Measurements from ENCODE around the gene PPFIA2. TPM values are rescaled to one million over a fixed set of nuclear protein-coding genes. Genes with fewer than 3 reads are reported as not detected.

The PPFIA2 gene
- total RNA-seq (2021; fragmentation: NEBNext Ultra II Directional; extraction: Animal tissue kit (Norgen Biotek cat#: 25700)) = not detected
- long read RNA-seq = 0 reads

DNA sequence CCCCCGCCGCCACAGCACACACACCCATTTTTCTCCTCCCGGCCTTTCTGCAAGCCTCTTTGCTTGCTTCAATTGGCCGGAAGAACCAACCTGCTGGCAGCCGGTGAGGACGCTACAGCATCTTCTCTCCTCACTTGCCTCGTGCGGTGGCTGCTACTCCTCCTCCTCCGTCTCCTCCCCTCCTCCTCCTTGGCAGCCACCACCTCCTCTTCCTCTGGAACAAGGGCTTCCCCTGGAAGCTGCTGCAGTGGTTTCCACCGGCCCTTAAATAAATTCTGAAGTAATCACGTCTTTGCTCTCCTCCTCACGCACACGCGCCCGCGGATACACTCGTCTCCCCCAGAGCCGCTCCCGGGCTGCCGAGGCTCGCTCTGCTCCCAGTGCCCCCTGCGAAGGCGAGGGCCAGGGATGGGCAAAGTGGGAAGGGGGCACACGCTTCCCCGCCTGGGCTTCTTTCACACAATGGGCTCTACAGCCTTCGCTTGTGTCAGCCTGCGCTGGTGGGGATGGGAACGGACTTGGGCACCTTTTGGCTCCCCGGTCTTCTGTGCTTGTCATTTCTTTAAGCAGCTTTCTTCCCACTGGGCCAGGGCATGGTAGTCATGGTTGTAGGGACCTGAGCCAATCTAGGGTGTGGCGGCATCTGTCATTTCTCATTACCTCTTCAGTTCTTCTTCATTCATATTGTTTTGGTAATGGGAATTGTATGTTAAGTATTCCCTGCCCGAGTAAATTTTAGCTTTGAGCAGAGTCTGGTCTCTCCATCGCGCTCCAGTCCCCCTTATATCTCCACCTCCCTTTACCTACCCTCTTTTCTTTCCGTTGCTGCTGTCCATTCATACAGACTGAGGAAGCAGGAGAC lies at the start of gene PPFIA2:
PPFIA2 (minus strand) TSS at position 161 of the 862 bp plus-strand sequence.
- peaks cover 4% of the 10 kb centered on the region for H3K27me3 Mint-ChIP-seq (ENCODE audit: insufficient read depth)
- no peaks in the 10 kb centered on the region for H3K36me3 Mint-ChIP-seq (ENCODE audit: low read depth)
- H3K9me3 Mint-ChIP-seq = peaks cover 7% of the 10 kb centered on the region
- no peak within 1 kb of the TSS for H3K27ac Mint-ChIP-seq
- peak within 1 kb of the TSS; percentile 75 for H3K4me3 Mint-ChIP-seq
- no peaks in the 10 kb centered on the region for H3K4me1 Mint-ChIP-seq (ENCODE audit: low read depth)
- DNase-seq = no peak
- TF ChIP-seq, protein P1, sequence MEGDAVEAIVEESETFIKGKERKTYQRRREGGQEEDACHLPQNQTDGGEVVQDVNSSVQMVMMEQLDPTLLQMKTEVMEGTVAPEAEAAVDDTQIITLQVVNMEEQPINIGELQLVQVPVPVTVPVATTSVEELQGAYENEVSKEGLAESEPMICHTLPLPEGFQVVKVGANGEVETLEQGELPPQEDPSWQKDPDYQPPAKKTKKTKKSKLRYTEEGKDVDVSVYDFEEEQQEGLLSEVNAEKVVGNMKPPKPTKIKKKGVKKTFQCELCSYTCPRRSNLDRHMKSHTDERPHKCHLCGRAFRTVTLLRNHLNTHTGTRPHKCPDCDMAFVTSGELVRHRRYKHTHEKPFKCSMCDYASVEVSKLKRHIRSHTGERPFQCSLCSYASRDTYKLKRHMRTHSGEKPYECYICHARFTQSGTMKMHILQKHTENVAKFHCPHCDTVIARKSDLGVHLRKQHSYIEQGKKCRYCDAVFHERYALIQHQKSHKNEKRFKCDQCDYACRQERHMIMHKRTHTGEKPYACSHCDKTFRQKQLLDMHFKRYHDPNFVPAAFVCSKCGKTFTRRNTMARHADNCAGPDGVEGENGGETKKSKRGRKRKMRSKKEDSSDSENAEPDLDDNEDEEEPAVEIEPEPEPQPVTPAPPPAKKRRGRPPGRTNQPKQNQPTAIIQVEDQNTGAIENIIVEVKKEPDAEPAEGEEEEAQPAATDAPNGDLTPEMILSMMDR (IDR thresholded peaks at IDR 0.05) = no peak

DNA sequence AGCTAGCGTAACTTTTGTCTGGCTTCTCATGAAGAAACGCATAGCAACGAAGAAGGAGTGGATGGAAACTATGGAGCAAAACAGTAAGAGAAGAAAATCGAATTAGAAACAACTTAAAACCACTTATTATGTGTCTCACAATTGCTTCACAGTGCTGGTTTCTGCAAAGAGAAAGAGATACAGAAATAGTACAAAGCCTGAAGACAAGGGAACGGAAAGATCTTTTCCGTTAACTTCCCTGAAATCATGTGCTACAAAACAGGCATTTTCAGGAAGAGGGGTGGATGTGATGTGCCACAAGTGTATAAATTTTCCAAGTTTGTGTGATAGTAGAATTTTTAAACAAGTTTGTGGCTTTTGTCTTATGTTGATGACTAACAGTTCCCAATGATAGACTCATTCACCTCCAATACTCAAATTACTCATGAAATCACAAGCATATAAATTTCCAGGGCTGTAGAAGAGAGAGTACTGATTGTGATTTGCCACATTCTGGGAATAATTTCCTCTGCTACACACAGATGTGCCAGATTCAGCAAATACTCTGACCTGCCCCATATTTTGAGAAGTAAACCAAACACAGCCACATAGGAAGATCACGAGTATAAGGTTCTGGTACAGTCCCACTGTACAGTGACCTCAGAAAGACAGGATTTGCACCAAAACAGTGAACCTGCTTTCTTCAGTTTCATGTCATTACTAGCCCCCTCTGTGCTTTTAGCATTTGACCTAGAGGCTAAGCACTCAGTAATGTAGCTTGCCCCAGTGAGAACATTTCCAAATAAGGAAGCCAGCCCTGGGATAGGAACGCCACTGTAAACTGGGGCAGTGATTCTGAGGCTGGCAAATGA lies 41.4 kb upstream of the PPFIA2 start:
- Mint-ChIP-seq H3K27ac (no peak overlapping the region), H3K9me3 (peaks cover 20% of the 10 kb centered on the region), H3K36me3 (ENCODE audit: low read depth) (no peaks in the 10 kb centered on the region), H3K4me3 (no peak overlapping the region), H3K4me1 (ENCODE audit: low read depth) (no peaks in the 10 kb centered on the region), H3K27me3 (ENCODE audit: insufficient read depth) (no peaks in the 10 kb centered on the region)
- TF ChIP-seq, protein P1 (IDR thresholded peaks at IDR 0.05) = no peak
- DNase-seq = no peak

DNA sequence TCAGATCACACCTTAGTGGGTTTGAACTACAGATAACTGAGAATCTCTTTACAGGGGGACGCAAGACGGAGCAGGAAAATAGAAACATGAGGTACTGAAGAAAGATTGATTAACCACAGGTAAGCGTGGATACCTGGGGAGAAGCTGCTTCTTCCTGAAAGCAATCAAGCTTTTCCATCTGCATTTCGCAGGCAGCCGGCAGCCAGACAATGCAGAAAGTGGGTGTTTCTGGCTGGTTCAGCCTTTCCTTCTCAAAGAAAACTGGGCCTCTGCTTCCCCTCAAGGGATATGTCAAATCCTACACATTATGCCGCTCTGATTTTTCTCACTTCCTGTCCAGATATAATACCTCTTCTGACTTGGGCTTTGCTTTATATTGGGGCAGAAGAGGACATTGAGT lies 39.1 kb upstream of the PPFIA2 start:
- no peaks in the 10 kb centered on the region for H3K36me3 Mint-ChIP-seq (ENCODE audit: low read depth)
- TF ChIP-seq, protein P1 (IDR thresholded peaks at IDR 0.05) = no peak

DNA sequence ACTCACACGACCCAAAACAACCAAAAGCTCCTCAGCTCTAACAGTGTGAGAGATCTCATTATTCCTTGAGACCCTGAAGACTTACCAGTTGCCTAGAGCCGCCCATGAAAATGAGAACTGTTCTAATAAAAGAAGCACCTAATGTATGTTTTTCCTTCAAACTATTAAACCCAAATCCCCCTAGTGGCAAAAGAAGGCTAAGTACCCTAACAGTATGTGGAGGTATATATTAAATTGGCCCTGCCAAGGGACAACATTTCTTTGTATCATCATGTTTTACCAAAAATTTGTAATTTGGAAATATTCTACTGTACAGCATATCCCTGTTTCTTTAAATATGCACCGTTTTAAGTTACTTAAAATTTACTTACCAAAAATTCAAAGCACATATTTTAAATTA lies 38.0 kb upstream of the PPFIA2 start:
- H3K9me3 Mint-ChIP-seq = peaks cover 19% of the 10 kb centered on the region; the same call in 1 of the 2 replicates
- no peaks in the 10 kb centered on the region for H3K36me3 Mint-ChIP-seq (ENCODE audit: low read depth)
- no peak overlapping the region for H3K27ac Mint-ChIP-seq
- no peaks in the 10 kb centered on the region for H3K27me3 Mint-ChIP-seq (ENCODE audit: insufficient read depth)
- H3K4me1 Mint-ChIP-seq (ENCODE audit: low read depth) = no peaks in the 10 kb centered on the region
- TF ChIP-seq, protein P1 (IDR thresholded peaks at IDR 0.05) = peak; percentile 58
- H3K4me3 Mint-ChIP-seq = no peak overlapping the region
- no peak for DNase-seq

More for the DNA sequence above, 39.1 kb upstream of the PPFIA2 start:
- H3K9me3 Mint-ChIP-seq = peaks cover 23% of the 10 kb centered on the region; the same call in 1 of the 2 replicates
- no peaks in the 10 kb centered on the region for H3K27me3 Mint-ChIP-seq (ENCODE audit: insufficient read depth)
- H3K27ac Mint-ChIP-seq = no peak overlapping the region
- DNase-seq = no peak
- no peak overlapping the region for H3K4me3 Mint-ChIP-seq
- H3K4me1 Mint-ChIP-seq (ENCODE audit: low read depth) = no peaks in the 10 kb centered on the region

DNA sequence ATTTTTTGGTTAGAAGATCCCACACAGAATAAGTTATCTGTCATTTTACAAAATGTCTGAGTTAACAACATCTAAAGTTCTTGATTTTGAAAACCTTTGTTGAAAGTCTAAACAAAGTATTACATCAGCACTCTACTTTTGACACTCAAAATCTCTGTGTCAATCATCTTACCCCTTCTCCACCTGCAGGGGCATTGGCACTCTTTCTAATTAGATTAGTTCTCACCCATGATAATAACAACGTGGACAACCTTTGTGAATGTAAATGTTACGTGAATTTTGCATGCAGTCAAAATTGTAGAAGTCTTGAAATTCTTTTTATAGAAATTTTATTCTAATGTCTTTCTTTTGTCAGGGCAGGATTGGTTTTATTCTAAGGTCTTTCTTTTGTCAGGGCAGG lies 33.5 kb upstream of the PPFIA2 start:
- Mint-ChIP-seq H3K4me1 (ENCODE audit: low read depth) (no peaks in the 10 kb centered on the region), H3K27me3 (ENCODE audit: insufficient read depth) (no peaks in the 10 kb centered on the region), H3K27ac (no peak overlapping the region), H3K9me3 (peaks cover 19% of the 10 kb centered on the region), H3K4me3 (no peak overlapping the region), H3K36me3 (ENCODE audit: low read depth) (no peaks in the 10 kb centered on the region)
- DNase-seq = no peak
- TF ChIP-seq, protein P1 (IDR thresholded peaks at IDR 0.05) = no peak
